ENCODE results near the gene RERE.

GRCh38 chr1:8374812-8375211 is 442.6 kb downstream of the RERE start:
- no peak for TF ChIP-seq CTCF (IDR thresholded peaks at IDR 0.05)
- no peak for TF ChIP-seq POLR2A (IDR thresholded peaks at IDR 0.05)

Data from uterus (tissue), 2 donors.